BJ (cell line): Measurements from ENCODE around the gene EPB41L4A. TPM values are rescaled to one million over a fixed set of nuclear protein-coding genes. Genes with fewer than 3 reads are reported as not detected.
"Not testable (repeated sequence)": the region's sequence is repeated elsewhere in the genome, so short reads cannot be mapped to it uniquely, and the experiment has no call there.

Experiments
- CTCF ChIA-PET: fragments of 350-600 bp; formaldehyde crosslinking; extraction: SDS; loops from one replicate; lab custom pipeline; 2021; ENCODE audit warnings: antibody characterized with exemption, inconsistent platforms; lab: Yijun Ruan, JAX
- POLR2A ChIA-PET: fragments of 300-600 bp; sonication (Branson Sonifier 250); formaldehyde crosslinking; extraction: SDS; loops from one replicate; lab custom pipeline; 2021; ENCODE audit warnings: antibody characterized with exemption; lab: Charles Lee
- DNase-seq: peaks from one replicate; pipeline ENCODE4 v3.0.0-alpha.2; 2011; ENCODE audit warnings: low read depth
- H3K27me3 ChIP-seq: 2 replicates; pipeline ENCODE4 v1.6.0; 2011; ENCODE audit warnings: low read length; ENCODE audit not compliant: control insufficient read depth, insufficient read depth
- H3K36me3 ChIP-seq: 2 replicates; pipeline ENCODE4 v1.5.1; 2011; ENCODE audit warnings: low read length; ENCODE audit not compliant: control insufficient read depth, insufficient read depth
- H3K4me3 ChIP-seq: 2 replicates; pipeline ENCODE4 v1.5.1; 2011; ENCODE audit warnings: low read depth, mild to moderate bottlenecking, control low read depth, low read length
- CTCF ChIP-seq: IDR thresholded peaks from 2 replicates; pipeline ENCODE4 v1.5.1; 2011; ENCODE audit warnings: low read depth, mild to moderate bottlenecking, control low read depth, inconsistent platforms, low read length, moderate library complexity; ENCODE audit not compliant: insufficient read depth
- polyA plus RNA-seq: library from polyadenylated mRNA; depleted of rRNA; stranded (reverse); fragments of >200 nt; gene quantifications from 2 replicates; pipeline ENCODE4 v1.2.3, GENCODE V29; 2011

Gene EPB41L4A
- polyA plus RNA-seq, 1 experiment = 0.04 TPM

- no peak for DNase-seq
- Histone ChIP-seq H3K27me3 (no peaks in the 10 kb centered on the region), H3K4me3 (no peak overlapping the region), H3K36me3 (no peaks in the 10 kb centered on the region)
- no peak for TF ChIP-seq CTCF
- ChIA-PET CTCF (no interaction called here), POLR2A (no interaction called here)
Observed at GRCh38 chr5:112372543-112372942, 46.5 kb downstream of the EPB41L4A start.

GRCh38 chr5:112371067-112371466 lies 48.0 kb downstream of the EPB41L4A start:
- CTCF ChIA-PET = no interaction called here
- H3K27me3 ChIP-seq = no peaks in the 10 kb centered on the region
- DNase-seq = no peak
- POLR2A ChIA-PET = no interaction called here
- TF ChIP-seq CTCF = no peak
- H3K36me3 ChIP-seq = no peaks in the 10 kb centered on the region
- no peak overlapping the region for H3K4me3 ChIP-seq

GRCh38 chr5:112367400-112367799 lies 51.7 kb downstream of the EPB41L4A start:
- ChIA-PET POLR2A (no interaction called here), CTCF (interaction anchor here (0.7 kb wide), 1 partner anchor 11 kb away, joined by 4 read pairs; no protein-coding TSS in a partner anchor)
- DNase-seq = no peak
- Histone ChIP-seq H3K4me3 (no peak overlapping the region), H3K27me3 (no peaks in the 10 kb centered on the region), H3K36me3 (no peaks in the 10 kb centered on the region)
- TF ChIP-seq CTCF = no peak

- no peak for DNase-seq
- POLR2A ChIA-PET = no interaction called here
- Histone ChIP-seq H3K36me3 (no peaks in the 10 kb centered on the region), H3K4me3 (no peak overlapping the region), H3K27me3 (no peaks in the 10 kb centered on the region)
- CTCF ChIA-PET = interaction anchor here (0.7 kb wide), 1 partner anchor 10 kb away, joined by 4 read pairs; no protein-coding TSS in a partner anchor
- peak; percentile 27; the same call in 1 of the 2 replicates for TF ChIP-seq CTCF
Observed at GRCh38 chr5:112366987-112367386, 52.1 kb downstream of the EPB41L4A start.

GRCh38 chr5:112360740-112361139 lies 58.3 kb downstream of the EPB41L4A start:
- DNase-seq, H3K27me3 ChIP-seq, H3K36me3 ChIP-seq, POLR2A ChIA-PET, CTCF ChIA-PET, H3K4me3 ChIP-seq: not testable (repeated sequence)
